PC-9 (cell line): ENCODE results near the gene CPS1.

ENCODE experiments used
- CTCF ChIP-seq: fragments of 200-600 bp; sonication (generic); conservative IDR thresholded peaks from 2 replicates; pipeline ENCODE4 v1.6.1; 2017; ENCODE audit warnings: mixed run types, antibody characterized with exemption, mild to moderate bottlenecking, moderate library complexity
- EZH2 ChIP-seq: fragments of 200-600 bp; sonication (generic); IDR thresholded peaks from 2 replicates; pipeline ENCODE4 v1.8.0; 2017; ENCODE audit warnings: antibody characterized with exemption, low read depth

- TF ChIP-seq EZH2 (no peak), CTCF (no peak)
These were observed 125.1 kb downstream of the CPS1 start for GRCh38 chr2:210681491-210681890.
